ENCODE measurements around the gene WNK4.
"Not testable (repeated sequence)": the region's sequence is repeated elsewhere in the genome, so short reads cannot be mapped to it uniquely, and the experiment has no call there.

The WNK4 gene

DNA sequence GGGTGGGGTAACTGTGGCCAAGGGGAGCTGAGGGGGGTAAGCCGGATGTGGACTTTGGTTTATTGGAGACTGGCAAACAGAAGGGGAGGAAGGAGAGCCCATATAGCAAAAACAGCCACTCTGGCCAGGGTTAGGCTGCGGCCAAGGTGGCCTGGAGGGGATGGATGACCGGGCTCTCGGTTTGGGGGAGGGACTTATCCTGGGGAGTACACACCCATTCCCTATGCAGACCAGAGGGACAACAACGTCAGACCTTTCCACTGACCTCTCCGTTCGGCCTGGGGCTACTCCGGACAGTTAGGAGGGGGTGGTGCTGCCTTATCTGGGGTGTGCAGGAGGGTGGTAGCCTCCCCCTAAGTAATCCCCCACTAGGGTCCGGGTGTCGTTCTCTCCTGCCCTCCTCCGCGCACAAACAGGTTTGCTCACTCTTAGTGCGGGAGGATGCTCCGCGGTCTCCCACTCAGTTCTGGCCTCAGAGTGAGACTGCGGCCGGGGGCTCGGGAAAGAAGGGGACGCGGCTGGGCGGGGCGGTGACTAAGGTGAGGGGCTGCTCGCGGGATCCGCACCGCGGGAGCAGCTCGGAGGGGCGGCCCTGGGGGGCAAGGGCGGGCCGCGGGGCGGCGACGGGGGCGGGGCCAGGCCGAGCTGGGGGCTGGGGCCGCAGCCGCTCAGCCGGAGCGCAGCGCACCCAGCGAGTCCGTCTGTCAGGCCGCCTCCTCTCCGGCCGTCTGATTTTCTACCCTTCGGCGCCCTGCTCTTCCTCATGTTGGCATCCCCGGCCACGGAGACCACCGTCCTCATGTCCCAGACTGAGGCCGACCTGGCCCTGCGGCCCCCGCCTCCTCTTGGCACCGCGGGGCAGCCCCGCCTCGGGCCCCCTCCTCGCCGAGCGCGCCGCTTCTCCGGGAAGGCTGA is at the start of gene WNK4:
Gene WNK4, plus strand, starts transcription at position 675 of the 915 bp plus-strand sequence. Its CDS starts 89 bp downstream, at position 764.
- in situ Hi-C loops (cut with MboI; ENCODE audit: low sequenced_read_pairs), result no loop called here

DNA sequence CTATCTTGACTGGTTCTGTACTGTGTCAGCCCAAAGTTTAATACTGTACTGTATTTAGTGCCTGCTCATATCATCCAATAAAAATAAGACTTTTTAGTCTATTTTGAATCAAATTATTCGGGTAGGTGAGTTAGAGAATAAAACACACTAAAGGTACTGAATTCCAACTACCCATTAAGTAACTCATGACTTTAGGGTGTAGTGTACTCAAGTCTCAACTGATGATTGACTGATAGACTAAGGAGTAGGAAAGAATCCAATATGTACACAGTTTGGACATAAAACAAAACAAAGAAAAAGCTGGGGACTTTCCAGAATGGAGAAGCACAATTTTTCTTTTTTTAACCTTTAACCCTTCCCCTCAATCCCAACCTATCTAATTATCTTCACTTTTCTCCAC is 39.7 kb upstream of the WNK4 start:
- in situ Hi-C loops (cut with MboI; ENCODE audit: low sequenced_read_pairs), result no loop called here

DNA sequence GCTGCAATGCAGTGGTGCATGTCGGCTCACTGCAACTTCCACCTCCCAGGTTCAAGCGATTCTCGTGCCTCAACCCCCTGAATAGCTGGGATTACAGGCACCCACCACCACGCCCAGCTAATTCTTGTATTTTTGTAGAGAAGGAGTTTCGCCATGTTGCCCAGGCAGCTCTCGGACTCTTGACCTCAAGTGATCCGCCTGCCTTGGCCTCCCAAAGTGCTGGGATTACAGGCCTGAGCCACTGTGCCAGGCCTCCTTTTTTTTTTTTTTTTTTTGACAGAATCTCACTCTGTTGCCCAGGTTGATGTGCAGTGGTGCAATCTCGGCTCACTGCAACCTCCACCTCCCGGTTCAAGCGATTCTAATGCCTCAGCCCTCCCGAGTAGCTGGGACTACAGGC is 37.5 kb upstream of the WNK4 start:
- in situ Hi-C loops (cut with MboI; ENCODE audit: low sequenced_read_pairs), result not testable (repeated sequence)

- in situ Hi-C loops (cut with MboI; ENCODE audit: low sequenced_read_pairs), result no loop called here
Observed at GRCh38 chr17:42743595-42744282, 36.7 kb upstream of the WNK4 start.

- in situ Hi-C loops (cut with MboI; ENCODE audit: low sequenced_read_pairs), result no loop called here
Observed at GRCh38 chr17:42744283-42744805, 36.1 kb upstream of the WNK4 start.

DNA sequence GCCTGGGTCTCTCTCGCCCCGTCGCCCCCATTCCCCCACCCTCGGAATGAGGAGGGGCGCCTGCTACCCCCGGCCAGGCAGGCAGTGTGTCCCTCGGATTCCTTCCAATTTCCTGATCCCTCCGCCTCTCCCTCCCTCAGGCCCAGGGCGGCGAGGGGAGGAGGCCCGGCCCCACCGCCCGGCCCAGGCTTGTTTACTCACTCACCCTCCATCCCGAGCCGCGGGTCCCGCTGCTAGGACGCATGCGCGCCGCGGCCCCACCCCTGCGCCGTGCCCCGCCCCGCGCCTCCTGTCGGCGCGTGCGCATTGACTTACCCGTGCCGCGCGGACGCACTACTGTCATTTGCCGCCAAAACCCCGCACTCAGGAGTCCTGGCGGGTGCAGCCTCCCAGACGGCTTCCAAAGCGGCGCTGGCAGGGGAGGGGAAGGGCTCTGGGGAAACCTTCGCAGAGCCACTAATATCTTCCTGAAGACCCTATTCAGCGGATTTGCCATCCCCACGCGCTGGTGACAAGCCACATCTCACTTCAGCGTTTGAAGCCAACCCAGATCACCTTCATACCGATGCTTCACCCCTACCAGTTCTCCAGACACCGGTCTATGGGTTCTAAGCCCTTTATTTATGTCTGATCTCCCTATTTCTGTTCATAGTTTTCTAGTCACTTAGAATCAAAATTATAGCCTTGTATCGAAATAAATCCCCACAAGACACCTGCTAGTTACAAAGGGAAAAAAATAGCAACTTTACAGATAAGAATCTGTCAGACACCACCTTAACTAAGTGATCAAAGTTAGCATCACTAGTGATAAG is 35.4 kb upstream of the WNK4 start, which contains the start of gene EZH1:
Gene EZH1, minus strand, starts transcription at position 235 of the 812 bp plus-strand sequence. CDS start 16,099 bp downstream, outside the sequence.
- in situ Hi-C loops (cut with MboI; ENCODE audit: low sequenced_read_pairs), result no loop called here

- in situ Hi-C loops (cut with MboI; ENCODE audit: low sequenced_read_pairs), result no loop called here
Observed at GRCh38 chr17:42748202-42748907, 32.1 kb upstream of the WNK4 start.

- in situ Hi-C loops (cut with MboI; ENCODE audit: low sequenced_read_pairs), result no loop called here
Observed at GRCh38 chr17:42748908-42749798, 31.3 kb upstream of the WNK4 start.

DNA sequence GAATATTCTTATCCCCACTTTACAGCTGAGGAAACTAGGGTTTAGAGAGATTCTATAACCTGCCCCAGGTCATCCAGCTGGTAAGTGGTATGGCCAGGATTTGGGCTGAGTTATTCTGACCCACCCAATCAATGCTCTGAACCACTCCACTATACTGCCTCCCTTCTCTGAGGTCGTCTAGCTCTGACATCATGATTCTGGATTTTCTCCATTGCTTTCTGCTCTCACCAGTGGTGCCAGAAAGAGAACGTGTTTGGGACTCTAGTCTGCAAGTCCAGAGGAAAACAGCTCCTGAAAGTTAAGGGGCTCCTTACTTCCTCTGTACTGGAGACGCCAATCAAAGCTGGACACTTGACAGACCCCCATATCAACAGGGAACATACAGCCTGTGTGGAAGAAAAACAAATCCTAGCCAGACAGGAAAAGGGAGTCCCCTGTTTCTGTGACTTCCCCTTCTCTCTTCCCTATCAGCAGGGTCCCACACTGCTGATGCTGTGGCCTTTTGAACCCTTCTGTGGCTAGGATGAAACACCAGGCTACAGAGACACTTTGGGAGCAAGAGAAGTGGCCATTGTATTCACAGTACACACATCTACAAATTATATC is 29.6 kb upstream of the WNK4 start:
- in situ Hi-C loops (cut with MboI; ENCODE audit: low sequenced_read_pairs), result no loop called here

DNA sequence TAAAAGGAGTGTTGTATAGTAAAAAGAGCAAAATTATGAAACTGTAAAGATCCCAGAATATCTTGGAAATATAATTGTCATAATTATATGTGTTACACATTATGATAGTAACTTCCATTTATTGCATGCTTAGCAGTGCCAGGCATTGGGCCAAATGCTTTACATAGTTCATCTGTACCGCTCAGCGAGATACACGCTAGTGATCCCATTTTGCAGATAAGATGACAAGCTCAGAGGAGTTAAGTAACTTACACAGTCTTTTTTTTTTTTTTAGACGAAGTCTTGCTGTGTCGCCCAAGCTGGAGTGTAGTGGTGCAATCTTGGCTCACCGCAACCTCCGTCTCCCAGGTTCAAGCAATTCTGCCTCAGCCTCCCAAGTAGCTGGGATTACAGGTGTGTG is 28.8 kb upstream of the WNK4 start:
- in situ Hi-C loops (cut with MboI; ENCODE audit: low sequenced_read_pairs), result no loop called here

DNA sequence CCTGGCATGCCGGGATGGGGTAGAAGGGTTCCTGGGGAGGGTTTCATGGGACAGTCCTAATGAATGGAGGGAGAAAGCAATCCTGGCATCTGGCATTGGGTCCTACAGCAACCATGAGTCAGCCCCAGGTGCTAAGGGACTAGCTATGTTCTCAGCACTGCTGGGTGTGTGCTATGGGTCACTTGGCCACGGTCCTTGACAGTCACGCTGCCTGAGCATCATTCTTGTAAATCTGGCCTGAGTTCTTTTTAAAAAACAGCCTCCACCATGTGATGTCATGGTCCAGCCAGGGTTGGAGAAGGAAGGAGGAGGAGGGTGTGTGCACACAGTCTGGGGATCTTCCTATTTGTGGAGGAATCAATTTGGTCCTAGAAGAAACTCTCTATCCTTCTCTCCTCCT is 25.6 kb upstream of the WNK4 start:
- in situ Hi-C loops (cut with MboI; ENCODE audit: low sequenced_read_pairs), result no loop called here

DNA sequence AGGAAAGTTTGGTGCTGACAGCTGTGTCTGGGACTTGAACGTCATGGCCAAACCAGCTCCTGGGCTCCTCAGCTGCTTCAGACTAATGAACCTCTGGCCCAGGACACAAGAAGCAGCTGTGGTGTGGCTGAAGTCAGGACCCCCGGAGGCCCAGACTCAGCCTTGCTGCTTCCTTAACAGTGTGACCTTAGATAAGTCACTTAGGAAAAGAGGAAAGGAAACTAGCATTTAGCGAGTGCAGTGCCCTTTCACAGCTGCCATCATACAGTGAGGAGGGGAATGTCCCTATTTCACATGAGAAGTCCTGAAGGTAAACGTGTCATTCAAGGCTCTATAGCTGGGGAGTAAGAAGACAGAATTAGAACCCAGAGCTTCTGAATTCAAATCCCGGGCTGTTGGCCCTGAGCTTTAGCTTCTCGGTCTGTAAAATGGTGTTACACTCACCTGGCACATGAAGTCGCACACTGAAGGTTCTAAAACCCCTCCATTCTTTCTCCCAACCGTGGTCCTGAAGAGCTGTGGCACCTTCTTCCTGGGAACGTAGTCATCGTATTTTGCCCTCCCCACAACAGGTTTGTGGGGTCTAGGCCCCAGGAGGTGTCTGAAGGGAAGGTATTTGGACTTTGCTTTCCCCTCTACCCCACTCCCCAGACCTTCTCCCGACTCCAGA is 20.3 kb upstream of the WNK4 start:
- in situ Hi-C loops (cut with MboI; ENCODE audit: low sequenced_read_pairs), result no loop called here

GRCh38 chr17:42760652-42761581 is 19.5 kb upstream of the WNK4 start, which contains the start of gene RAMP2:
Gene RAMP2, plus strand, starts transcription at chr17:42761227. Its CDS starts 35 bp downstream, at chr17:42761262.
- in situ Hi-C loops (cut with MboI; ENCODE audit: low sequenced_read_pairs), result no loop called here

- in situ Hi-C loops (cut with MboI; ENCODE audit: low sequenced_read_pairs), result no loop called here
Observed at GRCh38 chr17:42761638-42762037, 18.8 kb upstream of the WNK4 start.

GRCh38 chr17:42766124-42766523 is 14.3 kb upstream of the WNK4 start:
- in situ Hi-C loops (cut with MboI; ENCODE audit: low sequenced_read_pairs), result no loop called here

DNA sequence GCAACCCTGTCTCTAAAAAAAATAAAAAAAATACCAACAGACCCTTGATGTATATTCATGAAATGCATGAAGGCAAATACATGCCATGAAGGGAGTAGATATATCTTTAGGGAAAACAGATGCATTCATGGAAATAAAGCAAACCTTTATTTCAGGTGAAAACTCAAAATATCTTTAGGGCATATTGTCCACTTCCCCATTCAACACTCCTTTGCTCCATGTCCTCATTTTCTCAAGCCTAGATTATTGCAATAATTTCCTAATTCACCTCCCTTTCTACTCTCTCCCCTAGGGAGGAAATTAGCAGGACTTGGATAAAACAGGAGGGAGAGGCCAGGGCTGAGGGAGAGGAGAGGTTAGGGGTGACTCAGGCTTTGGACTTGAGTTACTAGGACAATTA is 12.9 kb upstream of the WNK4 start:
- in situ Hi-C loops (cut with MboI; ENCODE audit: low sequenced_read_pairs), result no loop called here

DNA sequence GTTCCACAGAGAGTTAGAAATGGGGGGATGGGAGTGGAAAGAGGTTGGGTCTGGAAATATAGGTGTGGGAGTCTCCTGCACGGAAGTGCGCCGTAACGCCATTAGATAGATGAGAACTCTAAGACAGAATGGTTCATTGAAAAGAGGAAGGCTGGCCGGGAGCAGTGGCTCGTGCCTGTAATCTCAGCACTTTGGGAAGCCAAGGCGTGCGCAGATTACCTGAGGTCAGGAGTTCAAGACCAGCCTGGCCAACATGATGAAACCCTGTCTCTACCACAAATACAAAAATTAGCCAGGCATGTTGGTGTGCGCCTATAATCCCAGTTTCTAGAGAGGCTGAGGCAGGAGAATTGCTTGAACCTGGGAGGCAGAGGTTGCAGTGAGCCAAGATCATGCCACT is 12.4 kb upstream of the WNK4 start:
- in situ Hi-C loops (cut with MboI; ENCODE audit: low sequenced_read_pairs), result not testable (repeated sequence)
